Urothelium cell line (cell line): Measurements from ENCODE around the gene ADARB1.

Experiments
- DNase-seq: peaks from one replicate; pipeline ENCODE4 v3.0.0; 2011; ENCODE audit warnings: low spot score, mixed read lengths
- FAIRE-seq: peaks from 2 replicates; lab custom pipeline; 2011; peaks lifted over from hg19 to GRCh38; lab: Jason Lieb, UNC

Gene ADARB1

GRCh38 chr21:45074818-45075595 lies 627 bp downstream of the ADARB1 start:
- DNase-seq = peak; percentile 32

GRCh38 chr21:45075596-45076244 lies 1.3 kb downstream of the ADARB1 start:
- DNase-seq (no peak), FAIRE-seq (no peak)

More at GRCh38 chr21:45074818-45075595, 627 bp downstream of the ADARB1 start:
- no peak for FAIRE-seq

- DNase-seq (no peak), FAIRE-seq (no peak)
Observed at GRCh38 chr21:45076245-45076711, 1.9 kb downstream of the ADARB1 start.

GRCh38 chr21:45078371-45078770 lies 4.0 kb downstream of the ADARB1 start:
- no peak for FAIRE-seq
- DNase-seq = no peak

- FAIRE-seq (no peak), DNase-seq (no peak)
Observed at GRCh38 chr21:45078877-45079281, 4.5 kb downstream of the ADARB1 start.

GRCh38 chr21:45079351-45079750 lies 5.0 kb downstream of the ADARB1 start:
- FAIRE-seq = no peak
- DNase-seq = no peak

- FAIRE-seq = no peak
- DNase-seq = no peak
Observed at GRCh38 chr21:45080232-45080631, 5.9 kb downstream of the ADARB1 start.

- DNase-seq (no peak), FAIRE-seq (no peak)
Observed at GRCh38 chr21:45080639-45081414, 6.4 kb downstream of the ADARB1 start.

GRCh38 chr21:45081636-45082035 lies 7.3 kb downstream of the ADARB1 start:
- no peak for FAIRE-seq

GRCh38 chr21:45082736-45083135 lies 8.4 kb downstream of the ADARB1 start:
- FAIRE-seq (no peak), DNase-seq (no peak)

More at GRCh38 chr21:45081636-45082035, 7.3 kb downstream of the ADARB1 start:
- no peak for DNase-seq

- no peak for FAIRE-seq
Observed at GRCh38 chr21:45084121-45084520, 9.7 kb downstream of the ADARB1 start.

GRCh38 chr21:45084881-45085536 lies 10.6 kb downstream of the ADARB1 start:
- DNase-seq = no peak
- FAIRE-seq = no peak

More at GRCh38 chr21:45084121-45084520, 9.7 kb downstream of the ADARB1 start:
- DNase-seq = no peak

GRCh38 chr21:45085700-45086099 lies 11.3 kb downstream of the ADARB1 start:
- DNase-seq = no peak
- FAIRE-seq = no peak

GRCh38 chr21:45086337-45086958 lies 12.1 kb downstream of the ADARB1 start:
- FAIRE-seq (no peak), DNase-seq (no peak)

GRCh38 chr21:45087022-45087823 lies 12.8 kb downstream of the ADARB1 start:
- no peak for DNase-seq

GRCh38 chr21:45088116-45088515 lies 13.7 kb downstream of the ADARB1 start:
- no peak for DNase-seq
- FAIRE-seq = no peak

More at GRCh38 chr21:45087022-45087823, 12.8 kb downstream of the ADARB1 start:
- FAIRE-seq = no peak

- FAIRE-seq = no peak
- DNase-seq = no peak
Observed at GRCh38 chr21:45088729-45089128, 14.3 kb downstream of the ADARB1 start.

- FAIRE-seq = no peak
- DNase-seq = no peak
Observed at GRCh38 chr21:45089964-45090363, 15.6 kb downstream of the ADARB1 start.

GRCh38 chr21:45090966-45091365 lies 16.6 kb downstream of the ADARB1 start:
- FAIRE-seq (no peak), DNase-seq (no peak)
